ENCODE results near the gene ITGB6. TPM values are rescaled to one million over a fixed set of nuclear protein-coding genes. Genes with fewer than 3 reads are reported as not detected.

Gene ITGB6
- total and polyA plus RNA-seq, 2 of the 4 experiments (the other 2 are of a cell fraction), result under 0.01 TPM; not detected in 1

DNA sequence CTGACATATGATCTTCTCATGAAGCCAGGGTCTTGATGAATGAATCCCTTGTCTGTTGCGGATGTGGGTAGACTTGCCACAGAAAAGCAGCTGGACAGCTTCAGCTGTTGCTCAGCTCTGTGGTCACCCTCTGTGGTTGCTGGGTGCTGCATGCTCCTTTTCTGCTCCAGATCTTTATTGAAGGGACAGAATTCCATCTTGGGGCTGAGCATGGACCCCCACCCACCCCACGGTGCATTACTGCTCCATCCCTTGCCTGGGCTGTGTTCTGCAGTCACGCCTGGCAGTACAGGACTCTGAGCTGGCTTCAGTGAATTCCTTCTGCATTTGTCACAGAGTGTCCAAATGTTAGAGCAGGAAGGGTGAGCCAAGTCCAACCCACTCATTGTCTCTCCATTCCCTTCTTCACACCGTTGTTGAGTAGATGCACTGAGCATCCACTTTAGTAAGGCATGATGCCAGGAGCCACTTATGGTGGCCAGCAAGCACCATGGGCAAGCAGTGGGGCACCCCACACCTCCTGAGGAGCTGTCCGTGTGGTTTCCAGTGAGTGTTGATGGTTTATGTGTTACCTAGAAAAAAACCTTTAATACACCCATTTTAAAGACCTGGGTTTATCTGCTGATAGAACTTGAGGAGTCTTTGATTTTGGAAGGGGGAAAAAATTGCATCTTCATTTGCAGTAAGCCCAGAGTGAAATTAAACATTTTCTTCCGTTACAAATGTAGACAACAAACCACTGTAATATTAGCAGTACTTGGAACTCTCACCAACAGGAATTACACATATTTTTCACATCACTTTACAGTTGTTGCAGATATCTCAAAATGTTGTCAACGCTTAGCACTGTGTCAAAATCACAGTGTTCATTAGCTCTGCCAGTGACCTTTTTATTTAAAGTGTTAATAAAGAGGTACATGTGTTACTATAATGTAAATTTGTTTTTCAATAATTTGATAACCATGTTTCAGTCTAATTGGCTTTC, 14.7 kb upstream of the ITGB6 start (continued):
- TF ChIP-seq MAFK (IDR thresholded peaks at IDR 0.05; ENCODE audit: low read depth, low read length) (no peak), NFE2L2 (IDR thresholded peaks at IDR 0.05; ENCODE audit: low read depth, low read length) (no peak), MXI1 (IDR thresholded peaks at IDR 0.05; ENCODE audit: borderline replicate concordance, low read depth, low read length) (no peak)

DNA sequence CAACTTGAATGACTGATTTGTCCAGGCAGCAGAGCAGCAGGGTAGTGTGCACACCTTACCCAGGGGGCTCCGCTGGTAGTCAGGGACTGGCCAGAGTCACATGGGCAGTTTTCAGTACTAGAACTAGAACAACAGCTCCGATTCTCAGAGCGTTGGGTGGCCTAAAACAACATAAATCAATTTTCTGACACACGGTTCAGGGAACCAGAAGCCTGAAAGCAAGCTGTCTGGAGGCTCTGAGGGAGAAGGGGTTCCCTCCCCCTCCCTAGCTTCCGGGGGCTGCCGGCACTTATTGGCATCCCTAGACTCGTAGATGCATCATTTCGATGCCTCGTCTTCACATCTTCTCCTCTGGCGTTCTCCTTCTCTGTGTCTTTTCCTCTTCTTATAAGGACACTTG, 13.4 kb upstream of the ITGB6 start:
- Histone ChIP-seq H3K79me1 (ENCODE audit: low read depth in 1 of 2, low read length in 2 of 2) (no peaks in the 10 kb centered on the region), H2BK5ac (ENCODE audit: low read depth, low read length, poor library complexity, severe bottlenecking) (no peak overlapping the region), H2AFZ (replicated peaks; ENCODE audit: low read length, poor library complexity) (peak overlapping the region; percentile 21), H3K4me2 (ENCODE audit: low read depth, low read length) (no peak overlapping the region), H3K9ac (ENCODE audit: low read depth, low read length) (no peak overlapping the region), H3K14ac (replicated peaks; ENCODE audit: low read depth, low read length) (peak overlapping the region; percentile 23; the same call in 1 of the 2 replicates), H3K27me3 (ENCODE audit: control insufficient read depth, insufficient read depth, low read length) (no peaks in the 10 kb centered on the region), H3K4ac (ENCODE audit: low read depth, low read length) (peak overlapping the region; percentile 59), H3K23ac (ENCODE audit: low read depth, low read length) (peak overlapping the region; percentile 42; the same call in 1 of the 2 replicates), H2BK20ac (ENCODE audit: low read depth, low read length) (peak overlapping the region; percentile 50), H4K5ac (ENCODE audit: low read depth, low read length) (no peak overlapping the region; the same call in 1 of the 2 replicates), H3K4me1 (ENCODE audit: control insufficient read depth, insufficient read depth, low read length) (peaks cover 17% of the 10 kb centered on the region), H2BK120ac (ENCODE audit: low read depth, low read length) (peak overlapping the region; percentile 1), H3K9me3 (ENCODE audit: control insufficient read depth, insufficient read depth, low read length) (no peaks in the 10 kb centered on the region), H3K18ac (ENCODE audit: low read depth, low read length) (no peak overlapping the region), H3K36me3 (ENCODE audit: control insufficient read depth, insufficient read depth, low read length) (no peaks in the 10 kb centered on the region), H3K27ac (ENCODE audit: insufficient read depth, low read length) (no peak overlapping the region), H4K8ac (ENCODE audit: low read depth in 2 of 2, low read length in 2 of 2) (no peak overlapping the region), H4K20me1 (ENCODE audit: insufficient read depth, low read length) (no peaks in the 10 kb centered on the region), H2AK9ac (replicated peaks; ENCODE audit: low read depth, low read length, poor library complexity) (no peak overlapping the region), H3K56ac (ENCODE audit: extremely low read depth, insufficient read depth, low read length) (no peak overlapping the region), H2BK15ac (ENCODE audit: low read depth, low read length) (peak overlapping the region; percentile 86; the same call in 2 of the 3 replicates), H4K91ac (ENCODE audit: insufficient read depth, low read depth, low read length) (peak overlapping the region; percentile 66), H3K9me1 (ENCODE audit: insufficient read depth, low read length) (peaks cover 11% of the 10 kb centered on the region), H3K4me3 (ENCODE audit: insufficient read depth, low read depth, low read length) (no peak overlapping the region), H2AK5ac (ENCODE audit: low read depth, low read length) (peak overlapping the region; percentile 73)
- CTCF ChIA-PET, result interaction anchor here (2.1 kb wide), 1 partner anchor 12 kb away, joined by 7 read pairs; no protein-coding TSS in a partner anchor
- BruUV-seq (replicated peaks), result no TSS peak
- dilution Hi-C loops (cut with HindIII; ENCODE audit: low sequenced_read_pairs, unreplicated experiment), result no loop called here
- POLR2A ChIA-PET (ENCODE audit: unreplicated experiment), result no interaction called here
- intact Hi-C loops (cut with micrococcal nuclease), result no loop called here
- 88% methylated on average over 4 of the region's 10 CpGs; no CpG with 5 or more reads in 1 of the 2 experiments for WGBS, 2 experiments (ENCODE audit: extremely low coverage in 2 of 2, insufficient read length in 1 of 2)
- DNase-seq, result no peak
- in situ Hi-C loops (cut with MboI; ENCODE audit: low sequenced_read_pairs), result no loop called here
- ATAC-seq (ENCODE audit: low read depth), result no peak
- TF ChIP-seq, protein P1, sequence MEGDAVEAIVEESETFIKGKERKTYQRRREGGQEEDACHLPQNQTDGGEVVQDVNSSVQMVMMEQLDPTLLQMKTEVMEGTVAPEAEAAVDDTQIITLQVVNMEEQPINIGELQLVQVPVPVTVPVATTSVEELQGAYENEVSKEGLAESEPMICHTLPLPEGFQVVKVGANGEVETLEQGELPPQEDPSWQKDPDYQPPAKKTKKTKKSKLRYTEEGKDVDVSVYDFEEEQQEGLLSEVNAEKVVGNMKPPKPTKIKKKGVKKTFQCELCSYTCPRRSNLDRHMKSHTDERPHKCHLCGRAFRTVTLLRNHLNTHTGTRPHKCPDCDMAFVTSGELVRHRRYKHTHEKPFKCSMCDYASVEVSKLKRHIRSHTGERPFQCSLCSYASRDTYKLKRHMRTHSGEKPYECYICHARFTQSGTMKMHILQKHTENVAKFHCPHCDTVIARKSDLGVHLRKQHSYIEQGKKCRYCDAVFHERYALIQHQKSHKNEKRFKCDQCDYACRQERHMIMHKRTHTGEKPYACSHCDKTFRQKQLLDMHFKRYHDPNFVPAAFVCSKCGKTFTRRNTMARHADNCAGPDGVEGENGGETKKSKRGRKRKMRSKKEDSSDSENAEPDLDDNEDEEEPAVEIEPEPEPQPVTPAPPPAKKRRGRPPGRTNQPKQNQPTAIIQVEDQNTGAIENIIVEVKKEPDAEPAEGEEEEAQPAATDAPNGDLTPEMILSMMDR (conservative IDR thresholded peaks at IDR 0.05; ENCODE audit: low read depth, low read length), result no peak
- TF ChIP-seq USF2 (IDR thresholded peaks at IDR 0.05; ENCODE audit: low read depth, low read length) (no peak), ELK1 (IDR thresholded peaks at IDR 0.05; ENCODE audit: borderline replicate concordance, low read depth, low read length) (no peak), RFX5 (IDR thresholded peaks at IDR 0.05; ENCODE audit: low read depth, low read length) (no peak), CHD1 (IDR thresholded peaks at IDR 0.05; ENCODE audit: low read depth, low read length) (no peak), MAFK (IDR thresholded peaks at IDR 0.05; ENCODE audit: low read depth, low read length) (no peak), RCOR1 (IDR thresholded peaks at IDR 0.05; ENCODE audit: insufficient replicate concordance, low read length) (no peak), RAD21 (IDR thresholded peaks at IDR 0.05; ENCODE audit: low read length) (no peak), FOS (IDR thresholded peaks at IDR 0.05; ENCODE audit: low read depth, low read length) (no peak)
